WERI-Rb-1 (cell line): Measurements from ENCODE around the gene VSIG10L.
A peak's percentile ranks its signal among the peaks of the same experiment; 100 is the strongest.

Experiments used
- DNase-seq: peaks from one replicate; pipeline ENCODE4 v3.0.0-alpha.2; 2020
- H3K27ac ChIP-seq: fragments of 250-450 bp; sonication (Bioruptor Pico); 2 replicates; pipeline ENCODE4 v1.5.1; 2020; ENCODE audit warnings: mild to moderate bottlenecking, moderate library complexity
- H3K27me3 ChIP-seq: fragments of 250-450 bp; sonication (Bioruptor Pico); 2 replicates; pipeline ENCODE4 v1.5.1; 2021; ENCODE audit warnings: mild to moderate bottlenecking, low read depth, moderate library complexity; ENCODE audit not compliant: insufficient read depth, severe bottlenecking
- H3K36me3 ChIP-seq: fragments of 250-450 bp; sonication (Bioruptor Pico); 2 replicates; pipeline ENCODE4 v1.5.1; 2020; ENCODE audit warnings: mild to moderate bottlenecking, moderate library complexity
- H3K4me3 ChIP-seq: 2 replicates; pipeline ENCODE4 v1.5.1; 2011; ENCODE audit warnings: low read depth, mild to moderate bottlenecking, control low read depth, low read length
- H3K9me3 ChIP-seq: fragments of 250-450 bp; sonication (Bioruptor Pico); 2 replicates; pipeline ENCODE4 v1.5.1; 2021; ENCODE audit warnings: mild to moderate bottlenecking, moderate library complexity; ENCODE audit not compliant: severe bottlenecking
- CTCF ChIP-seq: IDR thresholded peaks from 2 replicates; pipeline ENCODE4 v1.5.1; 2011; ENCODE audit warnings: low read depth, mild to moderate bottlenecking, control low read depth, inconsistent platforms, low read length

VSIG10L gene

GRCh38 chr19:51361239-51361638, 19.3 kb upstream of the VSIG10L start:
- H3K27me3 ChIP-seq, result no peaks in the 10 kb centered on the region
- no peak overlapping the region for H3K4me3 ChIP-seq
- TF ChIP-seq CTCF, result no peak
- H3K9me3 ChIP-seq, result no peaks in the 10 kb centered on the region
- no peak overlapping the region for H3K27ac ChIP-seq
- no peaks in the 10 kb centered on the region for H3K36me3 ChIP-seq
- no peak for DNase-seq

GRCh38 chr19:51359294-51359693, 17.4 kb upstream of the VSIG10L start:
- H3K27ac ChIP-seq, result no peak overlapping the region
- H3K27me3 ChIP-seq, result no peaks in the 10 kb centered on the region
- no peak for DNase-seq
- no peak for TF ChIP-seq CTCF
- no peaks in the 10 kb centered on the region for H3K36me3 ChIP-seq
- no peak overlapping the region for H3K4me3 ChIP-seq
- no peaks in the 10 kb centered on the region for H3K9me3 ChIP-seq

- Histone ChIP-seq H3K4me3 (no peak overlapping the region), H3K27me3 (no peaks in the 10 kb centered on the region), H3K27ac (no peak overlapping the region), H3K9me3 (no peaks in the 10 kb centered on the region), H3K36me3 (no peaks in the 10 kb centered on the region)
- no peak for TF ChIP-seq CTCF
- no peak for DNase-seq
Measured at GRCh38 chr19:51357952-51358351, 16.0 kb upstream of the VSIG10L start.

GRCh38 chr19:51356159-51356801, 14.3 kb upstream of the VSIG10L start:
- H3K4me3 ChIP-seq, result no peak overlapping the region
- peaks cover 3% of the 10 kb centered on the region for H3K9me3 ChIP-seq
- H3K27ac ChIP-seq, result no peak overlapping the region
- no peaks in the 10 kb centered on the region for H3K27me3 ChIP-seq
- H3K36me3 ChIP-seq, result peaks cover 5% of the 10 kb centered on the region; the same call in 1 of the 2 replicates
- DNase-seq, result no peak
- TF ChIP-seq CTCF, result no peak

GRCh38 chr19:51354742-51355148, 12.8 kb upstream of the VSIG10L start:
- no peak for TF ChIP-seq CTCF
- no peak overlapping the region for H3K4me3 ChIP-seq
- peaks cover 3% of the 10 kb centered on the region for H3K9me3 ChIP-seq
- H3K27ac ChIP-seq, result peak overlapping the region; percentile 51
- H3K27me3 ChIP-seq, result no peaks in the 10 kb centered on the region
- no peak for DNase-seq
- peaks cover 12% of the 10 kb centered on the region; the same call in 1 of the 2 replicates for H3K36me3 ChIP-seq

- Histone ChIP-seq H3K27ac (peak overlapping the region; percentile 51), H3K4me3 (peak overlapping the region; percentile 23), H3K27me3 (no peaks in the 10 kb centered on the region), H3K36me3 (peaks cover 15% of the 10 kb centered on the region; the same call in 1 of the 2 replicates), H3K9me3 (peaks cover 3% of the 10 kb centered on the region)
- TF ChIP-seq CTCF, result no peak
- DNase-seq, result peak; percentile 81
Measured at GRCh38 chr19:51354103-51354741, 12.3 kb upstream of the VSIG10L start.
